Measurements from ENCODE around the gene CASKIN1.

CASKIN1 gene

DNA sequence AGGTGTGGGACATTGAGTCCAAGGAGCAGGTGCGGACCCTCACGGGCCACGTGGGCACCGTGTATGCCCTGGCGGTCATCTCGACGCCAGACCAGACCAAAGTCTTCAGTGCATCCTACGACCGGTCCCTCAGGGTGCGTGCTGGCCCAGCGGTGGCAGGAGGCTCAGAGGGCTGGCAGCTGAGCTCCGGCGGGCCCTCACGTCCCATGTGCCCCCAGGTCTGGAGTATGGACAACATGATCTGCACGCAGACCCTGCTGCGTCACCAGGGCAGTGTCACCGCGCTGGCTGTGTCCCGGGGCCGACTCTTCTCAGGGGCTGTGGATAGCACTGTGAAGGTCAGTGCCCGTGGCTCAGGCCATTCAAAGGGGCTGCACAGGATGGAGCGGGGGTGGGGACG is 20.4 kb downstream of the CASKIN1 start:
- Histone ChIP-seq H3K36me3 (ENCODE audit: insufficient read depth) (peaks cover 6% of the 10 kb centered on the region; the same call in 1 of the 2 replicates), H2AFZ (ENCODE audit: low read depth) (no peak overlapping the region), H3K27me3 (ENCODE audit: insufficient read depth, low read depth) (no peaks in the 10 kb centered on the region), H3K4me3 (IDR thresholded peaks at IDR 0.05; ENCODE audit: insufficient read depth, low read depth, low read length) (no peak overlapping the region), H3K27ac (no peak overlapping the region), H3K4me2 (no peak overlapping the region), H3K4me1 (ENCODE audit: low read depth, poor library complexity, severe bottlenecking) (no peaks in the 10 kb centered on the region), H4K20me1 (ENCODE audit: insufficient read depth) (no peaks in the 10 kb centered on the region), H3K9ac (no peak overlapping the region), H3K79me2 (ENCODE audit: insufficient read depth, low read depth) (no peaks in the 10 kb centered on the region)
- TF ChIP-seq CTCF (conservative IDR thresholded peaks at IDR 0.05; ENCODE audit: low read depth, low read length), result no peak

GRCh38 chr16:2175454-2175853 is 21.0 kb downstream of the CASKIN1 start:
- Histone ChIP-seq H3K4me3 (IDR thresholded peaks at IDR 0.05; ENCODE audit: insufficient read depth, low read depth, low read length) (no peak overlapping the region), H3K27me3 (ENCODE audit: insufficient read depth, low read depth) (no peaks in the 10 kb centered on the region), H4K20me1 (ENCODE audit: insufficient read depth) (no peaks in the 10 kb centered on the region), H2AFZ (ENCODE audit: low read depth) (no peak overlapping the region), H3K27ac (no peak overlapping the region), H3K9ac (no peak overlapping the region), H3K4me2 (no peak overlapping the region), H3K36me3 (ENCODE audit: insufficient read depth) (peaks cover 6% of the 10 kb centered on the region; the same call in 1 of the 2 replicates), H3K79me2 (ENCODE audit: insufficient read depth, low read depth) (no peaks in the 10 kb centered on the region), H3K4me1 (ENCODE audit: low read depth, poor library complexity, severe bottlenecking) (no peaks in the 10 kb centered on the region)
- no peak for TF ChIP-seq CTCF (conservative IDR thresholded peaks at IDR 0.05; ENCODE audit: low read depth, low read length)

GRCh38 chr16:2174396-2175131 is 21.8 kb downstream of the CASKIN1 start:
- no peaks in the 10 kb centered on the region for H3K4me1 ChIP-seq (ENCODE audit: low read depth, poor library complexity, severe bottlenecking)
- TF ChIP-seq CTCF (conservative IDR thresholded peaks at IDR 0.05; ENCODE audit: low read depth, low read length), result no peak
- H3K27ac ChIP-seq, result no peak overlapping the region
- H3K4me3 ChIP-seq (IDR thresholded peaks at IDR 0.05; ENCODE audit: insufficient read depth, low read depth, low read length), result no peak overlapping the region
- no peak overlapping the region for H3K4me2 ChIP-seq
- H3K79me2 ChIP-seq (ENCODE audit: insufficient read depth, low read depth), result no peaks in the 10 kb centered on the region
- peaks cover 6% of the 10 kb centered on the region; the same call in 1 of the 2 replicates for H3K36me3 ChIP-seq (ENCODE audit: insufficient read depth)
- no peaks in the 10 kb centered on the region for H4K20me1 ChIP-seq (ENCODE audit: insufficient read depth)
- H2AFZ ChIP-seq (ENCODE audit: low read depth), result no peak overlapping the region
- H3K9ac ChIP-seq, result no peak overlapping the region
- H3K27me3 ChIP-seq (ENCODE audit: insufficient read depth, low read depth), result no peaks in the 10 kb centered on the region

GRCh38 chr16:2173916-2174315 is 22.5 kb downstream of the CASKIN1 start:
- Histone ChIP-seq H3K79me2 (ENCODE audit: insufficient read depth, low read depth) (no peaks in the 10 kb centered on the region), H3K27me3 (ENCODE audit: insufficient read depth, low read depth) (no peaks in the 10 kb centered on the region), H3K27ac (no peak overlapping the region), H3K36me3 (ENCODE audit: insufficient read depth) (peaks cover 6% of the 10 kb centered on the region; the same call in 1 of the 2 replicates), H3K9ac (no peak overlapping the region), H3K4me2 (no peak overlapping the region), H2AFZ (ENCODE audit: low read depth) (no peak overlapping the region), H3K4me1 (ENCODE audit: low read depth, poor library complexity, severe bottlenecking) (no peaks in the 10 kb centered on the region), H3K4me3 (IDR thresholded peaks at IDR 0.05; ENCODE audit: insufficient read depth, low read depth, low read length) (no peak overlapping the region), H4K20me1 (ENCODE audit: insufficient read depth) (no peaks in the 10 kb centered on the region)
- TF ChIP-seq CTCF (conservative IDR thresholded peaks at IDR 0.05; ENCODE audit: low read depth, low read length), result no peak

All from KMS-11 (cell line).